ENCODE data around the gene BSG. TPM values are rescaled to one million over a fixed set of nuclear protein-coding genes. Genes with fewer than 3 reads are reported as not detected.

BSG gene
- total and polyA plus RNA-seq, 9 of the 15 experiments (the other 6 are each of a cell fraction or from before 2014, with no cell fraction given) = 4.6 to 495 (median 187) TPM

DNA sequence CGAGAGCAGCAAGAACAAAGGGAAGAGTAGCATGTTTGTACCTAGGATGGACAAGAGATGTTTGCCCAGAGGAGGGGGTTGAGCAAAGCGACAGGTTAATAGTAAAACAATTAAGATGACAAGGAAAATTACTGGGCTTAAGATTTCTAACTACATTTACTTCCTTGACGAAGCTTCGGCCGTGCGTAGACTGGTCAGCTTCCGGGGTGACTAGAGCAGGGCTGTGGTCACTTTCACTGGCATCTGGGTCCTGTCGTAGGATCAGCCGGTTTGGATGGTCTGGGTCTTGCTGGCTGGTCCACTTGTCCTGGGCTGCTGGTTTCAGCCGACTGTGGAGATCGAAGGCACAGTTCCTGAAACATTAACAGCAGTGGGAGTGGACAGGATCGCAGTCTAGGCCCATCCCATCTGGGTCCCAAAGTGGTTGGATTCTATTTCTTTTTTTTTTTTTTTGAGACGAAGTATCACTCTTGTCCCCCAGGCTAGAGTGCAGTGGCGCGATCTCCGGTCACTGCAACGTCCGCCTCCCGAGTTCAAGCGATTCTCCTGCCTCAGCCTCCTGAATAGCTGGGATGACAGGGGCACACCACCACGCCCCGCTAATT lies 5.0 kb upstream of the BSG start:
- no peak for ATAC-seq
- intact Hi-C loops (cut with micrococcal nuclease) = no loop called here

More for the DNA sequence above, 5.0 kb upstream of the BSG start:
- H3K4me1 ChIP-seq (replicated peaks in 1 of 2; ENCODE audit: control insufficient read depth in 2 of 2, insufficient read depth in 2 of 2, low read length in 2 of 2) = peaks cover 0 to 31% of the 10 kb centered on the region in 2 experiments; a peak in 4 of 5 replicates
- no peaks in the 10 kb centered on the region for H3K9me1 ChIP-seq (ENCODE audit: control insufficient read depth, insufficient read depth, low read length)
- DNase-seq (ENCODE audit: extremely low read depth in 1 of 4, low spot score in 3 of 4) (no peak), FAIRE-seq (peak; percentile 77)
- peak overlapping the region; percentile 78 for H3K4me2 ChIP-seq (ENCODE audit: insufficient read depth, low read length)
- in situ Hi-C loops (cut with MboI) = no loop called here
- peak overlapping the region; percentile 71 to 85 for H3K9ac ChIP-seq (ENCODE audit: insufficient read depth in 1 of 2, low read depth in 2 of 2, low read length in 2 of 2)
- ChIA-PET POLR2A (interaction anchor here (1.3 to 1.9 kb wide), 3 partner anchors 7 to 16 kb away, joined by 5 to 11 read pairs (median 7); no protein-coding TSS in a partner anchor), CTCF (ENCODE audit: low intra/inter-chr PET ratio) (no interaction called here)
- H4K20me1 ChIP-seq (replicated peaks; ENCODE audit: control insufficient read depth, insufficient read depth, low read length) = no peaks in the 10 kb centered on the region
- TF ChIP-seq SIRT6 (IDR thresholded peaks at IDR 0.05; ENCODE audit: low read depth, low read length) = no peak
- TF ChIP-seq, protein P1, sequence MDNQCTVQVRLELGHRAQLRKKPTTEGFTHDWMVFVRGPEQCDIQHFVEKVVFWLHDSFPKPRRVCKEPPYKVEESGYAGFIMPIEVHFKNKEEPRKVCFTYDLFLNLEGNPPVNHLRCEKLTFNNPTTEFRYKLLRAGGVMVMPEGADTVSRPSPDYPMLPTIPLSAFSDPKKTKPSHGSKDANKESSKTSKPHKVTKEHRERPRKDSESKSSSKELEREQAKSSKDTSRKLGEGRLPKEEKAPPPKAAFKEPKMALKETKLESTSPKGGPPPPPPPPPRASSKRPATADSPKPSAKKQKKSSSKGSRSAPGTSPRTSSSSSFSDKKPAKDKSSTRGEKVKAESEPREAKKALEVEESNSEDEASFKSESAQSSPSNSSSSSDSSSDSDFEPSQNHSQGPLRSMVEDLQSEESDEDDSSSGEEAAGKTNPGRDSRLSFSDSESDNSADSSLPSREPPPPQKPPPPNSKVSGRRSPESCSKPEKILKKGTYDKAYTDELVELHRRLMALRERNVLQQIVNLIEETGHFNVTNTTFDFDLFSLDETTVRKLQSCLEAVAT (IDR thresholded peaks at IDR 0.05) = peak in 1 of 2 experiments; percentile 38; a peak in 2 of 4 replicates
- TF ChIP-seq, protein P2, sequence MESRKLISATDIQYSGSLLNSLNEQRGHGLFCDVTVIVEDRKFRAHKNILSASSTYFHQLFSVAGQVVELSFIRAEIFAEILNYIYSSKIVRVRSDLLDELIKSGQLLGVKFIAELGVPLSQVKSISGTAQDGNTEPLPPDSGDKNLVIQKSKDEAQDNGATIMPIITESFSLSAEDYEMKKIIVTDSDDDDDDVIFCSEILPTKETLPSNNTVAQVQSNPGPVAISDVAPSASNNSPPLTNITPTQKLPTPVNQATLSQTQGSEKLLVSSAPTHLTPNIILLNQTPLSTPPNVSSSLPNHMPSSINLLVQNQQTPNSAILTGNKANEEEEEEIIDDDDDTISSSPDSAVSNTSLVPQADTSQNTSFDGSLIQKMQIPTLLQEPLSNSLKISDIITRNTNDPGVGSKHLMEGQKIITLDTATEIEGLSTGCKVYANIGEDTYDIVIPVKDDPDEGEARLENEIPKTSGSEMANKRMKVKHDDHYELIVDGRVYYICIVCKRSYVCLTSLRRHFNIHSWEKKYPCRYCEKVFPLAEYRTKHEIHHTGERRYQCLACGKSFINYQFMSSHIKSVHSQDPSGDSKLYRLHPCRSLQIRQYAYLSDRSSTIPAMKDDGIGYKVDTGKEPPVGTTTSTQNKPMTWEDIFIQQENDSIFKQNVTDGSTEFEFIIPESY (CRISPR knock-in tag; IDR thresholded peaks at IDR 0.05) = peak; percentile 73; the same call in 1 of the 2 replicates
- TF ChIP-seq, protein P3, sequence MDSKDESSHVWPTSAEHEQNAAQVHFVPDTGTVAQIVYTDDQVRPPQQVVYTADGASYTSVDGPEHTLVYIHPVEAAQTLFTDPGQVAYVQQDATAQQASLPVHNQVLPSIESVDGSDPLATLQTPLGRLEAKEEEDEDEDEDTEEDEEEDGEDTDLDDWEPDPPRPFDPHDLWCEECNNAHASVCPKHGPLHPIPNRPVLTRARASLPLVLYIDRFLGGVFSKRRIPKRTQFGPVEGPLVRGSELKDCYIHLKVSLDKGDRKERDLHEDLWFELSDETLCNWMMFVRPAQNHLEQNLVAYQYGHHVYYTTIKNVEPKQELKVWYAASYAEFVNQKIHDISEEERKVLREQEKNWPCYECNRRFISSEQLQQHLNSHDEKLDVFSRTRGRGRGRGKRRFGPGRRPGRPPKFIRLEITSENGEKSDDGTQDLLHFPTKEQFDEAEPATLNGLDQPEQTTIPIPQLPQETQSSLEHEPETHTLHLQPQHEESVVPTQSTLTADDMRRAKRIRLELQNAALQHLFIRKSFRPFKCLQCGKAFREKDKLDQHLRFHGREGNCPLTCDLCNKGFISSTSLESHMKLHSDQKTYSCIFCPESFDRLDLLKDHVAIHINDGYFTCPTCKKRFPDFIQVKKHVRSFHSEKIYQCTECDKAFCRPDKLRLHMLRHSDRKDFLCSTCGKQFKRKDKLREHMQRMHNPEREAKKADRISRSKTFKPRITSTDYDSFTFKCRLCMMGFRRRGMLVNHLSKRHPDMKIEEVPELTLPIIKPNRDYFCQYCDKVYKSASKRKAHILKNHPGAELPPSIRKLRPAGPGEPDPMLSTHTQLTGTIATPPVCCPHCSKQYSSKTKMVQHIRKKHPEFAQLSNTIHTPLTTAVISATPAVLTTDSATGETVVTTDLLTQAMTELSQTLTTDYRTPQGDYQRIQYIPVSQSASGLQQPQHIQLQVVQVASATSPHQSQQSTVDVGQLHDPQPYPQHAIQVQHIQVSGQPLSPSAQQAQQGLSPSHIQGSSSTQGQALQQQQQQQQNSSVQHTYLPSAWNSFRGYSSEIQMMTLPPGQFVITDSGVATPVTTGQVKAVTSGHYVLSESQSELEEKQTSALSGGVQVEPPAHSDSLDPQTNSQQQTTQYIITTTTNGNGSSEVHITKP (IDR thresholded peaks at IDR 0.05; ENCODE audit: partially characterized antibody) = peak; percentile 55
- BruUV-seq (replicated peaks) = no TSS peak
- 65% methylated on average over 13 of the region's 22 CpGs for WGBS (ENCODE audit: insufficient coverage, low coverage, missing lambda C conversion rate)
- H3K4me3 ChIP-seq = peak overlapping the region; percentile 21; the same call in 1 of the 2 replicates
- H3K27me3 ChIP-seq (ENCODE audit: control insufficient read depth in 2 of 2, insufficient read depth in 2 of 2, low read length in 2 of 2) = no peaks in the 10 kb centered on the region
- peaks cover 3% of the 10 kb centered on the region; the same call in 1 of the 3 replicates for H3K36me3 ChIP-seq (ENCODE audit: control insufficient read depth, insufficient read depth, low read length)
- H3K27ac ChIP-seq (ENCODE audit: extremely low read depth, low read depth, low read length) = peak overlapping the region; percentile 71
- peaks cover 4% of the 10 kb centered on the region for H3K79me2 ChIP-seq (ENCODE audit: control insufficient read depth, insufficient read depth, low read length)
- H2AFZ ChIP-seq (ENCODE audit: low read depth, low read length) = peak overlapping the region; percentile 70; the same call in 1 of the 2 replicates
- peaks cover 10% of the 10 kb centered on the region for H3K9me3 ChIP-seq (replicated peaks; ENCODE audit: control insufficient read depth, insufficient read depth, low read depth, low read length)
